Measurements from ENCODE around the gene GHRH.

GHRH gene

DNA sequence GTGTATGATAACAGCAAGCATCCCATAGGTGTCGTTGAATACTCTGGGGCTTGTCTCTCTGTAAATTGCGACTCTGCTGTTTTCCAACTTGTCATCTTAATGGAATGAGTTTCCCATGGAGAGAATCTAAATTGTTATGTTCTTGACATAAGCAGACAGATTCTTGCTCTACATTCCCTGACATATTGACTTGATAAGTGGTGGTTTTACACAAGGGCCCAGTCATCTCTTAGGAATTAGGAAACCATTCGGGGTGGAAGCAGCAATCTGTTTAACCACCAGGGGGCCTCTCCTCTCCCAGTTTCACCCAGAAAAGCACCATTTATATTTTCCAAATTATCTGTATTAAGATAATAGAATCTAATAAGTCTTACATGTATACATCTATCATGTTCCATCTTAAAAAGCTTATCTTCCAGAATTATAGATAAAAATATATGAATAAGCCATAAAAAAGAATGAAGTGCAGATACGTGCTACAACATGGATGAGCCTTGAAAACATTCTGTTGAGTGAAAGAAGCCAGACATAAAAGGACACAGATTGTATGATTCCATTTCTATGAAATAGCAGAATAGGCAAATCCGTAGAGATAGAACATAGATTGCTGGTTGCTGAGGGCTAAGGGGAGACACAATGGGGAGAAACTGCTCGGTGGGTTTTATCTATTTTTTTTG is 59.2 kb downstream of the GHRH start:
- DNase-seq = no peak

DNA sequence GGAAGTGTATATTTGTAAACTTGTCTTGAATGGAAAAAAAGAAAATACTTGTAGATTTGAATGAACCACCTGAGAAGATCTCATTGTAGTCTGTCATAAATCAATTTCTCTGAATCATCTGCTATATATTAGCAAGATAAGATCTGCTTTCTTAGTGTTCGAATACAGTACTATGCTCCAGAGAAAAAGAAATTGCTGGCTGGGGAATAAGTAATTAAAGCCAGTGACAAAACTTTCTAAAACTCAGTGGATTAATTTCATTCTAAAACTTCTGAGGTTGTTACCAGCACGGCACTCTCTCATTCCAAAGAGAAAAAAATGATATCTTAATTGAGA is 59.8 kb downstream of the GHRH start:
- DNase-seq = no peak
